Measurements from ENCODE around the gene USP9X. TPM values are rescaled to one million over a fixed set of nuclear protein-coding genes. Genes with fewer than 3 reads are reported as not detected.

The USP9X gene
- total RNA-seq, 4 donors from 2014 or later: 76.5 to 146 (median 122) TPM

- no peak for TF ChIP-seq CTCF (IDR thresholded peaks at IDR 0.05; ENCODE audit: low read depth)
Observed at GRCh38 chrX:41265615-41266014, 180.4 kb downstream of the USP9X start.

GRCh38 chrX:41273638-41274037 is 188.4 kb downstream of the USP9X start:
- TF ChIP-seq CTCF (IDR thresholded peaks at IDR 0.05; ENCODE audit: low read depth): no peak

GRCh38 chrX:41275661-41276609 is 190.7 kb downstream of the USP9X start:
- no peak for TF ChIP-seq CTCF (IDR thresholded peaks at IDR 0.05; ENCODE audit: low read depth)

- no peak for TF ChIP-seq CTCF (IDR thresholded peaks at IDR 0.05; ENCODE audit: low read depth)
Observed at GRCh38 chrX:41276661-41277506, 191.6 kb downstream of the USP9X start.

Other genes starting within 250 kb of the USP9X start
- gene DDX3X, start 248.7 kb downstream of the USP9X start, total RNA-seq: 100 to 1,000 TPM; 214 to 404 (median 320) TPM

Data from subcutaneous adipose tissue (tissue), 4 donors.